Loucy (cell line): Measurements from ENCODE around the gene TNFRSF19.

ENCODE experiments used
- H2AFZ ChIP-seq: fragments of 200-600 bp; sonication (generic); 2 replicates; pipeline ENCODE4 v1.6.0; 2016; ENCODE audit warnings: antibody characterized with exemption, mild to moderate bottlenecking, low read length, moderate library complexity
- H3F3A ChIP-seq: fragments of 200-600 bp; 2 replicates; pipeline ENCODE4 v1.6.0; 2016; ENCODE audit warnings: antibody characterized with exemption, low read depth, mild to moderate bottlenecking
- H3K27me3 ChIP-seq: fragments of 200-600 bp; sonication (generic); 2 replicates; pipeline ENCODE4 v1.6.1; 2014; ENCODE audit warnings: low read length, mild to moderate bottlenecking; ENCODE audit not compliant: insufficient read depth, poor library complexity, severe bottlenecking
- H3K36me3 ChIP-seq: fragments of 200-600 bp; sonication (generic); 2 replicates; pipeline ENCODE4 v1.6.1; 2016; ENCODE audit warnings: low read length; ENCODE audit not compliant: insufficient read depth
- H3K4me1 ChIP-seq: fragments of 200-600 bp; sonication (generic); 2 replicates; pipeline ENCODE4 v1.5.1; 2014; ENCODE audit warnings: low read length, mild to moderate bottlenecking; ENCODE audit not compliant: insufficient read depth, poor library complexity, severe bottlenecking
- H3K4me2 ChIP-seq: fragments of 200-600 bp; sonication (generic); 2 replicates; pipeline ENCODE4 v1.6.0; 2014; ENCODE audit warnings: antibody characterized with exemption, low read length, low read depth, mild to moderate bottlenecking; ENCODE audit not compliant: poor library complexity, severe bottlenecking
- H3K4me3 ChIP-seq: fragments of 200-600 bp; sonication (generic); 2 replicates; pipeline ENCODE4 v1.5.1; 2014; ENCODE audit warnings: low read length, mild to moderate bottlenecking, mixed read lengths; ENCODE audit not compliant: poor library complexity, severe bottlenecking
- H3K79me2 ChIP-seq: fragments of 200-600 bp; sonication (generic); 2 replicates; pipeline ENCODE4 v1.6.1; 2014; ENCODE audit warnings: low read length; ENCODE audit not compliant: insufficient read depth
- H3K9ac ChIP-seq: fragments of 200-600 bp; sonication (generic); 2 replicates; pipeline ENCODE4 v1.6.0; 2014; ENCODE audit warnings: mild to moderate bottlenecking, low read depth, low read length, moderate library complexity; ENCODE audit not compliant: poor library complexity, severe bottlenecking
- H3K9me2 ChIP-seq: fragments of 200-600 bp; sonication (generic); replicated peaks from 2 replicates; pipeline ENCODE4 v1.6.1; 2016; ENCODE audit warnings: low read depth, low read length, mixed read lengths
- H3K9me3 ChIP-seq: fragments of 200-600 bp; sonication (generic); 2 replicates; pipeline ENCODE4 v1.6.1; 2014; ENCODE audit warnings: mild to moderate bottlenecking, antibody characterized with exemption, low read length, low read depth; ENCODE audit not compliant: insufficient read depth
- H4K20me1 ChIP-seq: fragments of 200-600 bp; sonication (generic); 2 replicates; pipeline ENCODE4 v1.6.0; 2014; ENCODE audit warnings: antibody characterized with exemption, low read length, mild to moderate bottlenecking; ENCODE audit not compliant: insufficient read depth, poor library complexity, severe bottlenecking
- EZH2phosphoT487 ChIP-seq: fragments of 200-600 bp; IDR thresholded peaks from 2 replicates; pipeline ENCODE4 v1.6.1; 2018; ENCODE audit warnings: antibody characterized with exemption, mild to moderate bottlenecking, moderate library complexity, borderline replicate concordance
- TF ChIP-seq, protein P1 (sequence below): fragments of 200-600 bp; sonication (generic); conservative IDR thresholded peaks from 2 replicates; pipeline ENCODE4 v1.5.1; 2014; ENCODE audit warnings: mild to moderate bottlenecking, antibody characterized with exemption, low read length

TNFRSF19 gene

DNA sequence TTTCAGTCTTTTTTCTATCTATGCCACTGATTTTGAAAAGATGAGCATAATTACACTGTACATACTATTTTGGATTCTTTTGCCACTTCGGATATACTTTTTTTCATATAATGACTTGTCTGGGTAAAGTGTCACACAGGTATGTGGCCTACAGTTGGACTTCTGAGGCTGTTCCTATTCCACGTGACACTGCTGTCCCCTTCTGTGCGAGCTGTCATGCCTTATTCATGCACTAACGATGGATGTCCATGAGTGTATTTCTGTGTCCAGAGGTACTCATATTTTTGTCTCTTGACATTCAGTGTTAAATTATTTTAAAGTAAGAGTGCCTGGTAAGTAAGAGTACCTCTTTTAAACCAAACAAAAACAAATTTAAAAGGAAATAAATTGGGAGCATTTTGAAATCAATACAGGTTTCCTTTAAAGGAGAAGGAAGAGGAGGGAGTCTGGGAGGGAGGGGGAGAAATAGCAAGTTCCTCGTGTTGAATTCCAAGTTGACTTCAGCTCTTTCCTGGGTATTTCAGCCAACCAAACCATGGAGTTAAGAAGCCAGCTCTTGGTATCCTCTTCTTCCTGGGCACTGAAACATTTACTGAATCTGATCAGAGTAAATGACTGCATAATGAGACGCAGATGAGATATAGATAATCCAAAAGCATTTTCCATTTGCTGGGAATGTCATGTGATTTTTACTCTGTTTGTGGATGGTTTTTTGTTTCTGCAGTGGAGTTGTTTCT is 61.3 kb downstream of the TNFRSF19 start:
- no peaks in the 10 kb centered on the region for H3K9me3 ChIP-seq
- no peaks in the 10 kb centered on the region for H3K36me3 ChIP-seq
- no peaks in the 10 kb centered on the region for H3F3A ChIP-seq
- H3K79me2 ChIP-seq, result no peaks in the 10 kb centered on the region
- no peaks in the 10 kb centered on the region for H3K27me3 ChIP-seq
- H2AFZ ChIP-seq, result no peak overlapping the region
- H3K9me2 ChIP-seq, result no peaks in the 10 kb centered on the region
- no peak overlapping the region for H3K4me3 ChIP-seq
- no peaks in the 10 kb centered on the region for H4K20me1 ChIP-seq
- no peak overlapping the region for H3K9ac ChIP-seq
- TF ChIP-seq EZH2phosphoT487, result no peak
- TF ChIP-seq, protein P1, sequence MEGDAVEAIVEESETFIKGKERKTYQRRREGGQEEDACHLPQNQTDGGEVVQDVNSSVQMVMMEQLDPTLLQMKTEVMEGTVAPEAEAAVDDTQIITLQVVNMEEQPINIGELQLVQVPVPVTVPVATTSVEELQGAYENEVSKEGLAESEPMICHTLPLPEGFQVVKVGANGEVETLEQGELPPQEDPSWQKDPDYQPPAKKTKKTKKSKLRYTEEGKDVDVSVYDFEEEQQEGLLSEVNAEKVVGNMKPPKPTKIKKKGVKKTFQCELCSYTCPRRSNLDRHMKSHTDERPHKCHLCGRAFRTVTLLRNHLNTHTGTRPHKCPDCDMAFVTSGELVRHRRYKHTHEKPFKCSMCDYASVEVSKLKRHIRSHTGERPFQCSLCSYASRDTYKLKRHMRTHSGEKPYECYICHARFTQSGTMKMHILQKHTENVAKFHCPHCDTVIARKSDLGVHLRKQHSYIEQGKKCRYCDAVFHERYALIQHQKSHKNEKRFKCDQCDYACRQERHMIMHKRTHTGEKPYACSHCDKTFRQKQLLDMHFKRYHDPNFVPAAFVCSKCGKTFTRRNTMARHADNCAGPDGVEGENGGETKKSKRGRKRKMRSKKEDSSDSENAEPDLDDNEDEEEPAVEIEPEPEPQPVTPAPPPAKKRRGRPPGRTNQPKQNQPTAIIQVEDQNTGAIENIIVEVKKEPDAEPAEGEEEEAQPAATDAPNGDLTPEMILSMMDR, result no peak
- no peak overlapping the region for H3K4me2 ChIP-seq
- peaks cover 6% of the 10 kb centered on the region for H3K4me1 ChIP-seq

DNA sequence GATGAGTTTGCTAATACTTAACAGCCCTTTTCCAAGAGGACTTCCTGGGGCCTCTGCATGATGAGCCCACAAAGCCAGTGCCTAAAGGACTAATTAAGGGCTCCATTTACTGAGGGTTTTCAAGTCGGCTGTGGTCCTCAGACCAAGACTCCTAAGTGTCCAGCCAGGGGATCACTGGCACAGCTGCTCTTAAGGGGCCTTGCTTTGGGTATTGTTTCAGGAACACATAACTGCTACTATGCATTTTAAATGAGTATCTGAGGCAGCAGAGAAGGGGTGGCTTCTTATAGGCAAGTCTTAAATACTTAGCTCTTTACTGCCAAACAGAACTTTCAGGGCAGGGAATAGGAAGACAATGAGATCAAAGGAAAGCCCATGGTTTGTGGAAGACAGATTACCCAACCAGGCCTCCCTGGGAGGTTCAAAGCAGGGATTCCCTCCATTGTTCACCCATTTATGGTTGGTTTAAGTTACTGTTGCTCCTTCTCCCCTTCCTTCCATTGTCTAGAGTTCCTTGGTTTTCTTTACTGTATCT is 61.9 kb downstream of the TNFRSF19 start:
- Histone ChIP-seq H3K9ac (no peak overlapping the region), H4K20me1 (no peaks in the 10 kb centered on the region), H3K79me2 (no peaks in the 10 kb centered on the region), H3K4me2 (no peak overlapping the region), H3F3A (no peaks in the 10 kb centered on the region), H3K36me3 (no peaks in the 10 kb centered on the region), H3K9me3 (no peaks in the 10 kb centered on the region), H3K4me1 (peaks cover 6% of the 10 kb centered on the region), H3K27me3 (no peaks in the 10 kb centered on the region), H3K4me3 (no peak overlapping the region), H2AFZ (no peak overlapping the region), H3K9me2 (no peaks in the 10 kb centered on the region)
- TF ChIP-seq, protein P1, result no peak
- TF ChIP-seq EZH2phosphoT487, result no peak

DNA sequence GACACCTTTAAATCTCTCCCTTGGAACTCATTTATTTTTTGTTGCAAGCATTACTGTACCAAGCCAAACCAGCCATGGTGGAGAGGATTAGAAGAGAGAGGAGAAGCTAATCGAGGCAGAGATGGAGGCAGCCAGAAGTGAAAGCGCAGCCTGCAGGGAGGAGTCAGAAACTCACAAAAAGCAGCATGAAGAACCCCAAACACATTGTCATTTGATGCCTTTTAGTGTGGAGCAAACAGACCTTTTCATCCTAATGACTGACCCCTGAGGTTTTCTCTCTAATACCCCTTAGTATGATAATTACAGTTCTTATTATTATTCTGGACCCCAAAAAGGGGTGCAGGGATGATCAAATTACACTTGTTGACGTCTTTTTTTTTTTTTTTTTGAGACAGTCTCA is 62.5 kb downstream of the TNFRSF19 start:
- Histone ChIP-seq H3K4me1 (peaks cover 6% of the 10 kb centered on the region), H3K36me3 (no peaks in the 10 kb centered on the region), H3K27me3 (no peaks in the 10 kb centered on the region), H3K9ac (no peak overlapping the region), H3K9me3 (no peaks in the 10 kb centered on the region), H3F3A (no peaks in the 10 kb centered on the region), H2AFZ (no peak overlapping the region), H3K4me2 (no peak overlapping the region), H3K9me2 (no peaks in the 10 kb centered on the region), H4K20me1 (no peaks in the 10 kb centered on the region), H3K79me2 (no peaks in the 10 kb centered on the region), H3K4me3 (no peak overlapping the region)
- TF ChIP-seq EZH2phosphoT487, result no peak
- TF ChIP-seq, protein P1, result no peak
